Smooth muscle cell (in vitro differentiated cells): ENCODE data around the gene SYNDIG1. TPM values are rescaled to one million over a fixed set of nuclear protein-coding genes. Genes with fewer than 3 reads are reported as not detected.

Experiments used
- DNase-seq: peaks from one replicate; lab custom pipeline; 2025; ENCODE audit not compliant: unreplicated experiment; lab: John Stamatoyannopoulos, UW
- H2AFZ ChIP-seq: fragments of 200-600 bp; sonication (generic); 2 replicates; pipeline ENCODE4 v1.6.0; 2016; ENCODE audit warnings: antibody characterized with exemption, low read depth, mild to moderate bottlenecking
- H3F3A ChIP-seq: fragments of 200-600 bp; sonication (generic); 2 replicates; pipeline ENCODE4 v1.6.0; 2017; ENCODE audit warnings: antibody characterized with exemption, low read depth
- H3K27ac ChIP-seq: fragments of 200-600 bp; sonication (generic); 2 replicates; pipeline ENCODE4 v1.5.1; 2016; ENCODE audit warnings: low read depth, mild to moderate bottlenecking
- H3K27me3 ChIP-seq: fragments of 200-600 bp; sonication (generic); 2 replicates; pipeline ENCODE4 v1.6.1; 2016; ENCODE audit warnings: low read depth, mild to moderate bottlenecking
- H3K36me3 ChIP-seq: fragments of 200-600 bp; sonication (generic); 2 replicates; pipeline ENCODE4 v1.5.1; 2016; ENCODE audit warnings: low read depth
- H3K4me1 ChIP-seq: fragments of 200-600 bp; sonication (generic); 2 replicates; pipeline ENCODE4 v1.5.1; 2016; ENCODE audit warnings: low read depth
- H3K4me2 ChIP-seq: fragments of 200-600 bp; sonication (generic); 2 replicates; pipeline ENCODE4 v1.6.0; 2016; ENCODE audit warnings: mild to moderate bottlenecking
- H3K4me3 ChIP-seq: fragments of 200-600 bp; sonication (generic); 2 replicates; pipeline ENCODE4 v1.5.1; 2016; ENCODE audit warnings: mild to moderate bottlenecking
- H3K79me2 ChIP-seq: fragments of 200-600 bp; sonication (generic); 2 replicates; pipeline ENCODE4 v1.6.0; 2016; ENCODE audit warnings: low read depth, mild to moderate bottlenecking
- H3K9ac ChIP-seq: fragments of 200-600 bp; sonication (generic); 2 replicates; pipeline ENCODE4 v1.6.0; 2016; ENCODE audit warnings: low read depth
- H3K9me3 ChIP-seq: fragments of 200-600 bp; sonication (generic); replicated peaks from 2 replicates; pipeline ENCODE4 v1.5.1; 2016; ENCODE audit warnings: low read depth
- H4K20me1 ChIP-seq: fragments of 200-600 bp; sonication (generic); 2 replicates; pipeline ENCODE4 v1.6.0; 2016; ENCODE audit warnings: low read depth
- WGBS: methylation state at CpG from one replicate; pipeline ENCODE4 v1.1.7; 2016; ENCODE audit warnings: low lambda C conversion rate; 5-methylcytosine and 5-hydroxymethylcytosine counted together
- polyA plus RNA-seq: library from polyadenylated mRNA; unstranded; fragments of >200 nt; fragmentation: Nextera tagmentation; extraction: Ambion mirVana; gene quantifications from 2 replicates; pipeline ENCODE4 v1.2.1, GENCODE V29; 2016
- total RNA-seq: library from RNA; depleted of rRNA; stranded (reverse); fragments of >200 nt; gene quantifications from 2 replicates; pipeline ENCODE4 v1.2.3, GENCODE V29; 2014
- TF ChIP-seq, protein P1 (sequence below): fragments of 200-600 bp; sonication (generic); IDR thresholded peaks from 2 replicates; pipeline ENCODE4 v1.5.1; 2017; ENCODE audit warnings: borderline replicate concordance, mild to moderate bottlenecking, antibody characterized with exemption; ENCODE audit not compliant: insufficient read depth, poor library complexity, severe bottlenecking

SYNDIG1 gene
- total and polyA plus RNA-seq, 2 experiments from 2014 or later, result 1.8 to 2.2 TPM

DNA sequence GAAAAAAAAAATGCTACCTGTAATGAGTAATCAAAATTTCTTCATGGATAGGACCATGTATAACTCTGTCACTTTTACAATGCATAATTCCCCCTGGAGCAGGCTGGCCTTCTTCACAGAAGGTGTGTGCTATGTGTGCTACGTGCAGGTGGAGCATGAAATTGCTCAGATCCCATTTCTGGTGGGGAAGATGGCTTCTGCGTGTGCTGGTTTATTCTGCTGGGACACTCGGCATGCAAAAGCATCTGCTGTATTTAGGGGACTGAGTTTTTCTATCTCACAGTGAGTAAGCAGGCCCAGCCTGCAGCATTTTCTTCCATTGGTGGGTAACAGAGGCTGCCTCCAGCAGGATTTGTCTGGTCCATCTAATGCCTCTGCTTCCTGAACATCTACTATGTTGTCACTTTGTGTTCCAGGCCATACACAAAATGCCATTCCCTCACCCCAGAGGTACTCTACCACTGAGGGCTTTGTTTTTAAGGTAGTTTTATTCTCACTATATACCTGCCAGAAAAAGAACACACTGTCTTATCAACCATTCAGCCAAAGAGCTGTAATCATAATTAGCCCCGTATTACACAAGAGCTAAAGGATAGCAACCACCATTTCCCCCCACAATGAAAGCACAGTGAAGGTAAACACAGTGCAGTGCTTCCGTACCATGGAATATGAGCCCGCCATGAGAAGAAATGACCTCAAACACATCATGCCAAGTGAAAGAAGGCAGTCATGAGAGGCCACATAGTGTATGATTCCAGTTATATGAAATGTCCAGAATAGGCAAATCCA, 62.4 kb downstream of the SYNDIG1 start:
- no peak overlapping the region for H3K27ac ChIP-seq
- H3K4me1 ChIP-seq, result no peaks in the 10 kb centered on the region
- no peak overlapping the region for H2AFZ ChIP-seq
- H3K36me3 ChIP-seq, result no peaks in the 10 kb centered on the region
- H3F3A ChIP-seq, result no peaks in the 10 kb centered on the region
- H3K27me3 ChIP-seq, result no peaks in the 10 kb centered on the region
- no peaks in the 10 kb centered on the region for H4K20me1 ChIP-seq
- H3K4me2 ChIP-seq, result no peak overlapping the region
- DNase-seq, result no peak
- no peaks in the 10 kb centered on the region for H3K9me3 ChIP-seq
- TF ChIP-seq, protein P1, sequence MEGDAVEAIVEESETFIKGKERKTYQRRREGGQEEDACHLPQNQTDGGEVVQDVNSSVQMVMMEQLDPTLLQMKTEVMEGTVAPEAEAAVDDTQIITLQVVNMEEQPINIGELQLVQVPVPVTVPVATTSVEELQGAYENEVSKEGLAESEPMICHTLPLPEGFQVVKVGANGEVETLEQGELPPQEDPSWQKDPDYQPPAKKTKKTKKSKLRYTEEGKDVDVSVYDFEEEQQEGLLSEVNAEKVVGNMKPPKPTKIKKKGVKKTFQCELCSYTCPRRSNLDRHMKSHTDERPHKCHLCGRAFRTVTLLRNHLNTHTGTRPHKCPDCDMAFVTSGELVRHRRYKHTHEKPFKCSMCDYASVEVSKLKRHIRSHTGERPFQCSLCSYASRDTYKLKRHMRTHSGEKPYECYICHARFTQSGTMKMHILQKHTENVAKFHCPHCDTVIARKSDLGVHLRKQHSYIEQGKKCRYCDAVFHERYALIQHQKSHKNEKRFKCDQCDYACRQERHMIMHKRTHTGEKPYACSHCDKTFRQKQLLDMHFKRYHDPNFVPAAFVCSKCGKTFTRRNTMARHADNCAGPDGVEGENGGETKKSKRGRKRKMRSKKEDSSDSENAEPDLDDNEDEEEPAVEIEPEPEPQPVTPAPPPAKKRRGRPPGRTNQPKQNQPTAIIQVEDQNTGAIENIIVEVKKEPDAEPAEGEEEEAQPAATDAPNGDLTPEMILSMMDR, result no peak
- H3K4me3 ChIP-seq, result no peak overlapping the region
- H3K9ac ChIP-seq, result no peak overlapping the region
- WGBS, result 94% methylated on average over 6 of the region's 6 CpGs
- no peaks in the 10 kb centered on the region for H3K79me2 ChIP-seq

DNA sequence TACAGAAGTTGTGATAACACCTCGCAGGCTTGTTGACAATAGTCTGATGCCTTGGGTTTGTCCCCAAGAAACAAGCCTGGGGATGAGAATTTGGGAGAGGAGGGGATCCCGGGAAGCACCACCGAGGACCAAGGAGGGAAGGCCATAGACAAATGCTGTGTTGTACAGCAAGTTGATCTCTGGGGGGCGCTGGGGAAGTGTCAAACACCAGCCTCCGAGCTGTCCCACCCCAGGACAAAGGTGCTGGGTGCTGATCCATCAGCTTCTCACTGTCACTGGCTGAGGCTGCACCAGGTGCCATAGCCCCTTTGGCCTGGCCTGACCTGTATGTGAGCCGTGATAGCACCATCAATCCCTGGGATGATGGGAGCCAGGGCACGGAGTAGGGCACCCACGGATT, 64.0 kb downstream of the SYNDIG1 start:
- no peaks in the 10 kb centered on the region for H3K9me3 ChIP-seq
- no peak overlapping the region for H3K4me2 ChIP-seq
- no peak overlapping the region for H3K4me3 ChIP-seq
- no peak overlapping the region for H2AFZ ChIP-seq
- no peaks in the 10 kb centered on the region for H4K20me1 ChIP-seq
- no peak for DNase-seq
- no peaks in the 10 kb centered on the region for H3K36me3 ChIP-seq
- H3K79me2 ChIP-seq, result no peaks in the 10 kb centered on the region
- TF ChIP-seq, protein P1, result no peak
- no peaks in the 10 kb centered on the region for H3K27me3 ChIP-seq
- WGBS, result 83% methylated on average over 8 of the region's 8 CpGs
- no peaks in the 10 kb centered on the region for H3F3A ChIP-seq
- no peak overlapping the region for H3K27ac ChIP-seq
- H3K9ac ChIP-seq, result no peak overlapping the region
- H3K4me1 ChIP-seq, result no peaks in the 10 kb centered on the region

GRCh38 chr20:24534282-24534681, 64.9 kb downstream of the SYNDIG1 start:
- DNase-seq, result no peak
- no peak overlapping the region for H3K9ac ChIP-seq
- WGBS, result 94% methylated on average over 9 of the region's 9 CpGs

More at GRCh38 chr20:24534282-24534681, 64.9 kb downstream of the SYNDIG1 start:
- no peaks in the 10 kb centered on the region for H3K4me1 ChIP-seq
- no peaks in the 10 kb centered on the region for H4K20me1 ChIP-seq
- H3K27me3 ChIP-seq, result no peaks in the 10 kb centered on the region
- no peaks in the 10 kb centered on the region for H3F3A ChIP-seq
- no peak overlapping the region for H3K4me3 ChIP-seq
- H3K9me3 ChIP-seq, result no peaks in the 10 kb centered on the region
- H3K79me2 ChIP-seq, result no peaks in the 10 kb centered on the region
- TF ChIP-seq, protein P1, result no peak
- no peak overlapping the region for H2AFZ ChIP-seq
- no peak overlapping the region for H3K4me2 ChIP-seq
- H3K27ac ChIP-seq, result no peak overlapping the region
- no peaks in the 10 kb centered on the region for H3K36me3 ChIP-seq
